Measurements from ENCODE around the gene KLK4. TPM values are rescaled to one million over a fixed set of nuclear protein-coding genes. Genes with fewer than 3 reads are reported as not detected.

KLK4 gene
- total and polyA plus RNA-seq, 2 of the 4 experiments (the other 2 are of a cell fraction): not detected

- H2BK20ac ChIP-seq (ENCODE audit: low read depth, low read length): no peak overlapping the region
- H4K20me1 ChIP-seq (ENCODE audit: insufficient read depth, low read length): no peaks in the 10 kb centered on the region
- in situ Hi-C loops (cut with MboI; ENCODE audit: low sequenced_read_pairs) (loop anchor here (10.0 kb wide), 1 partner anchor 560 kb away; the partner anchor contains the start of gene NAPSA), dilution Hi-C loops (cut with HindIII; ENCODE audit: low sequenced_read_pairs, unreplicated experiment) (no loop called here), intact Hi-C loops (cut with micrococcal nuclease) (loop anchor here (5.0 to 10.0 kb wide), 2 partner anchors 120 to 202 kb away; partner anchors contain the start of gene CLEC11A)
- H2AFZ ChIP-seq (replicated peaks; ENCODE audit: low read length, poor library complexity): no peak overlapping the region
- H3K56ac ChIP-seq (ENCODE audit: extremely low read depth, insufficient read depth, low read length): no peak overlapping the region
- H3K18ac ChIP-seq (ENCODE audit: low read depth, low read length): no peak overlapping the region
- H3K4me3 ChIP-seq (ENCODE audit: insufficient read depth, low read depth, low read length): no peak overlapping the region
- no peak overlapping the region for H3K9ac ChIP-seq (ENCODE audit: low read depth, low read length)
- no peak overlapping the region for H4K91ac ChIP-seq (ENCODE audit: insufficient read depth, low read depth, low read length)
- DNase-seq (no peak), ATAC-seq (ENCODE audit: low read depth) (no peak)
- H3K4me1 ChIP-seq (ENCODE audit: control insufficient read depth, insufficient read depth, low read length): no peaks in the 10 kb centered on the region
- no peak overlapping the region for H2BK5ac ChIP-seq (ENCODE audit: low read depth, low read length, poor library complexity, severe bottlenecking)
- H2BK15ac ChIP-seq (ENCODE audit: low read depth, low read length): no peak overlapping the region
- no CpG with 5 or more reads among the region's 6 CpGs for WGBS, 2 experiments (ENCODE audit: extremely low coverage in 2 of 2, insufficient read length in 1 of 2)
- no peak overlapping the region for H3K4ac ChIP-seq (ENCODE audit: low read depth, low read length)
- no peak for TF ChIP-seq MAFK (IDR thresholded peaks at IDR 0.05; ENCODE audit: low read depth, low read length)
- TF ChIP-seq RAD21 (IDR thresholded peaks at IDR 0.05; ENCODE audit: low read length): no peak
- no peak for TF ChIP-seq SMC3 (IDR thresholded peaks at IDR 0.05; ENCODE audit: low read depth, low read length)
- TF ChIP-seq NFE2L2 (IDR thresholded peaks at IDR 0.05; ENCODE audit: low read depth, low read length): no peak
- no peak for TF ChIP-seq CHD1 (IDR thresholded peaks at IDR 0.05; ENCODE audit: low read depth, low read length)
- TF ChIP-seq RFX5 (IDR thresholded peaks at IDR 0.05; ENCODE audit: low read depth, low read length): no peak
- no peak for TF ChIP-seq CTCF (conservative IDR thresholded peaks at IDR 0.05; ENCODE audit: low read depth, low read length)
- no peak for TF ChIP-seq FOS (IDR thresholded peaks at IDR 0.05; ENCODE audit: low read depth, low read length)
- no peak for TF ChIP-seq POLR2A (IDR thresholded peaks at IDR 0.05; ENCODE audit: low read depth, low read length)
- TF ChIP-seq, protein P1, sequence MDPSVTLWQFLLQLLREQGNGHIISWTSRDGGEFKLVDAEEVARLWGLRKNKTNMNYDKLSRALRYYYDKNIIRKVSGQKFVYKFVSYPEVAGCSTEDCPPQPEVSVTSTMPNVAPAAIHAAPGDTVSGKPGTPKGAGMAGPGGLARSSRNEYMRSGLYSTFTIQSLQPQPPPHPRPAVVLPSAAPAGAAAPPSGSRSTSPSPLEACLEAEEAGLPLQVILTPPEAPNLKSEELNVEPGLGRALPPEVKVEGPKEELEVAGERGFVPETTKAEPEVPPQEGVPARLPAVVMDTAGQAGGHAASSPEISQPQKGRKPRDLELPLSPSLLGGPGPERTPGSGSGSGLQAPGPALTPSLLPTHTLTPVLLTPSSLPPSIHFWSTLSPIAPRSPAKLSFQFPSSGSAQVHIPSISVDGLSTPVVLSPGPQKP (IDR thresholded peaks at IDR 0.05; ENCODE audit: borderline replicate concordance, low read depth, low read length): no peak
- no peak for TF ChIP-seq MXI1 (IDR thresholded peaks at IDR 0.05; ENCODE audit: borderline replicate concordance, low read depth, low read length)
- TF ChIP-seq CEBPB (IDR thresholded peaks at IDR 0.05; ENCODE audit: low read depth, low read length): no peak
- no peak overlapping the region for H4K5ac ChIP-seq (ENCODE audit: low read depth, low read length)
- no peaks in the 10 kb centered on the region for H3K79me1 ChIP-seq (ENCODE audit: low read depth in 1 of 2, low read length in 2 of 2)
- H3K23ac ChIP-seq (ENCODE audit: low read depth, low read length): no peak overlapping the region
- H3K27ac ChIP-seq (ENCODE audit: insufficient read depth, low read length): no peak overlapping the region
- no peaks in the 10 kb centered on the region for H3K9me3 ChIP-seq (ENCODE audit: control insufficient read depth, insufficient read depth, low read length)
- H3K14ac ChIP-seq (replicated peaks; ENCODE audit: low read depth, low read length): no peak overlapping the region
- no peak overlapping the region for H2AK9ac ChIP-seq (replicated peaks; ENCODE audit: low read depth, low read length, poor library complexity)
- H2BK120ac ChIP-seq (ENCODE audit: low read depth, low read length): no peak overlapping the region
- ChIA-PET CTCF (interaction anchor here (0.6 kb wide), 1 partner anchor 10 kb away, joined by 3 read pairs; no protein-coding TSS in a partner anchor), POLR2A (ENCODE audit: unreplicated experiment) (no interaction called here)
- H2AK5ac ChIP-seq (ENCODE audit: low read depth, low read length): no peak overlapping the region
- H3K27me3 ChIP-seq (ENCODE audit: control insufficient read depth, insufficient read depth, low read length): no peaks in the 10 kb centered on the region; the same call in 1 of the 2 replicates
- no peak overlapping the region for H4K8ac ChIP-seq (ENCODE audit: low read depth in 2 of 2, low read length in 2 of 2)
- H3K9me1 ChIP-seq (ENCODE audit: insufficient read depth, low read length): no peaks in the 10 kb centered on the region
- H3K36me3 ChIP-seq (ENCODE audit: control insufficient read depth, insufficient read depth, low read length): no peaks in the 10 kb centered on the region
- no TSS peak for BruUV-seq (replicated peaks)
- H3K4me2 ChIP-seq (ENCODE audit: low read depth, low read length): no peak overlapping the region
Measured at GRCh38 chr19:50924586-50924985, 13.4 kb upstream of the KLK4 start.

Data from IMR-90 (cell line).